ENCODE measurements around the gene THOC6.

GRCh38 chr16:3066440-3066748 lies 42.6 kb downstream of the THOC6 start:
- TF ChIP-seq CTCF (IDR thresholded peaks at IDR 0.05) (no peak), POLR2A (IDR thresholded peaks at IDR 0.05) (no peak)
